AG09309 (cell line): ENCODE data around the gene MYMX.
A peak's percentile ranks its signal among the peaks of the same experiment; 100 is the strongest.

Experiments
- DNase-seq: peaks from one replicate; pipeline ENCODE4 v3.0.0-alpha.2; 2010; ENCODE audit warnings: low read depth
- H3K4me3 ChIP-seq: 2 replicates; pipeline ENCODE4 v1.5.1; 2011; ENCODE audit warnings: mild to moderate bottlenecking, low read depth, low read length, moderate library complexity; ENCODE audit not compliant: control insufficient read depth
- CTCF ChIP-seq: IDR thresholded peaks from 2 replicates; pipeline ENCODE4 v1.5.1; 2011; ENCODE audit warnings: mild to moderate bottlenecking, low read depth, low read length, inconsistent platforms; ENCODE audit not compliant: insufficient read depth, control insufficient read depth; ENCODE audit errors: missing control alignments

The MYMX gene

GRCh38 chr6:44233567-44234100 is 16.9 kb downstream of the MYMX start:
- no peak for DNase-seq

GRCh38 chr6:44234101-44235025 is 17.6 kb downstream of the MYMX start:
- no peak for DNase-seq
- TF ChIP-seq CTCF: peak; percentile 81
- no peak overlapping the region for H3K4me3 ChIP-seq

More at GRCh38 chr6:44233567-44234100, 16.9 kb downstream of the MYMX start:
- H3K4me3 ChIP-seq: no peak overlapping the region
- no peak for TF ChIP-seq CTCF

- no peak for DNase-seq
- no peak for TF ChIP-seq CTCF
- no peak overlapping the region for H3K4me3 ChIP-seq
These were observed 18.5 kb downstream of the MYMX start for GRCh38 chr6:44235269-44235668.

- DNase-seq: no peak
- no peak for TF ChIP-seq CTCF
- no peak overlapping the region for H3K4me3 ChIP-seq
These were observed 19.3 kb downstream of the MYMX start for GRCh38 chr6:44235891-44236516.

- H3K4me3 ChIP-seq: peak overlapping the region; percentile 61
- no peak for TF ChIP-seq CTCF
- peak; percentile 89 for DNase-seq
These were observed 20.5 kb downstream of the MYMX start for GRCh38 chr6:44237021-44237812.

- H3K4me3 ChIP-seq: peak overlapping the region; percentile 61
- no peak for DNase-seq
- TF ChIP-seq CTCF: peak; percentile 81
These were observed 21.2 kb downstream of the MYMX start for GRCh38 chr6:44237813-44238433.
